GM18526 (cell line): ENCODE measurements around the gene FGF8.
A peak's percentile ranks its signal among the peaks of the same experiment; 100 is the strongest.

Experiments
- POLR2A ChIP-seq: IDR thresholded peaks from 3 replicates; pipeline ENCODE4 v1.6.1; 2011; ENCODE audit not compliant: insufficient read length; ENCODE audit errors: extremely low read depth

FGF8 gene

GRCh38 chr10:101775273-101776160 lies at the start of gene FGF8:
FGF8 (minus strand) TSS chr10:101776114; CDS start chr10:101775900, 214 bp downstream.
- TF ChIP-seq POLR2A: no peak

GRCh38 chr10:101824736-101825135 lies 48.8 kb upstream of the FGF8 start:
- TF ChIP-seq POLR2A: no peak

- TF ChIP-seq POLR2A: no peak
Measured at GRCh38 chr10:101818872-101819633, 43.1 kb upstream of the FGF8 start.

- TF ChIP-seq POLR2A: peak; percentile 96
Measured at GRCh38 chr10:101818119-101818871, 42.4 kb upstream of the FGF8 start, which contains the start of gene OGA. OGA (minus strand) TSS chr10:101818444; CDS start chr10:101818022, 422 bp downstream.

- TF ChIP-seq POLR2A: no peak
Measured at GRCh38 chr10:101817337-101818118, 41.6 kb upstream of the FGF8 start.

GRCh38 chr10:101816913-101817336 lies 41.0 kb upstream of the FGF8 start:
- TF ChIP-seq POLR2A: no peak

- TF ChIP-seq POLR2A: no peak
Measured at GRCh38 chr10:101816376-101816775, 40.5 kb upstream of the FGF8 start.

GRCh38 chr10:101814466-101815071 lies 38.7 kb upstream of the FGF8 start:
- no peak for TF ChIP-seq POLR2A

GRCh38 chr10:101812606-101813005 lies 36.7 kb upstream of the FGF8 start:
- no peak for TF ChIP-seq POLR2A

GRCh38 chr10:101807158-101807557 lies 31.2 kb upstream of the FGF8 start:
- TF ChIP-seq POLR2A: no peak

GRCh38 chr10:101803511-101803910 lies 27.6 kb upstream of the FGF8 start:
- no peak for TF ChIP-seq POLR2A

GRCh38 chr10:101797403-101798059 lies 21.6 kb upstream of the FGF8 start:
- TF ChIP-seq POLR2A: no peak

GRCh38 chr10:101793526-101793925 lies 17.6 kb upstream of the FGF8 start:
- no peak for TF ChIP-seq POLR2A

GRCh38 chr10:101789686-101790085 lies 13.8 kb upstream of the FGF8 start:
- TF ChIP-seq POLR2A: no peak

- TF ChIP-seq POLR2A: no peak
Measured at GRCh38 chr10:101785801-101786200, 9.9 kb upstream of the FGF8 start.
